OCI-LY7 (cell line): Measurements from ENCODE around the gene CUEDC1. TPM values are rescaled to one million over a fixed set of nuclear protein-coding genes. Genes with fewer than 3 reads are reported as not detected.

Experiments used
- BruUV-seq: library from RNA; stranded (reverse); fragments of 400-500 nt; replicated peaks from 2 replicates; lab custom pipeline; 2021; lab: Mats Ljungman, UMichigan
- CTCF ChIA-PET: fragments of 300-600 bp; sonication (Branson Sonifier 250); formaldehyde crosslinking; loops from one replicate; lab custom pipeline; 2022; ENCODE audit warnings: antibody characterized with exemption; ENCODE audit not compliant: unreplicated experiment; lab: Charles Lee
- POLR2A ChIA-PET: fragments of 300-600 bp; sonication (Branson Sonifier 250); formaldehyde crosslinking; loops from one replicate; lab custom pipeline; 2022; ENCODE audit warnings: antibody characterized with exemption; lab: Charles Lee
- DNase-seq: peaks from one replicate; pipeline ENCODE4 v3.0.0-alpha.2; 2015; ENCODE audit warnings: low spot score
- H2AFZ ChIP-seq: fragments of 200-600 bp; sonication (generic), shearing (Covaris generic); 2 replicates; pipeline ENCODE4 v1.6.1; 2014; ENCODE audit warnings: mild to moderate bottlenecking, antibody characterized with exemption, low read length, moderate library complexity
- H3K27ac ChIP-seq: fragments of 200-600 bp; sonication (generic); 2 replicates; pipeline ENCODE4 v1.5.1; 2014; ENCODE audit warnings: mixed run types, low read depth, mild to moderate bottlenecking, moderate library complexity, low read length, inconsistent platforms; ENCODE audit not compliant: poor library complexity, severe bottlenecking
- H3K36me3 ChIP-seq: fragments of 200-600 bp; sonication (generic); 2 replicates; pipeline ENCODE4 v1.6.1; 2014; ENCODE audit warnings: mild to moderate bottlenecking, antibody characterized with exemption, low read length, moderate library complexity, mixed read lengths; ENCODE audit not compliant: insufficient read depth
- H3K4me1 ChIP-seq: fragments of 200-600 bp; sonication (generic); 2 replicates; pipeline ENCODE4 v1.5.1; 2014; ENCODE audit warnings: mild to moderate bottlenecking, low read length; ENCODE audit not compliant: insufficient read depth, poor library complexity, severe bottlenecking
- H3K4me2 ChIP-seq: fragments of 200-600 bp; sonication (generic); 2 replicates; pipeline ENCODE4 v1.6.1; 2014; ENCODE audit warnings: mild to moderate bottlenecking, low read length
- H3K4me3 ChIP-seq: fragments of 200-600 bp; sonication (generic); 2 replicates; pipeline ENCODE4 v1.5.1; 2014; ENCODE audit warnings: mild to moderate bottlenecking, low read depth, low read length; ENCODE audit not compliant: poor library complexity, severe bottlenecking
- H3K79me2 ChIP-seq: fragments of 200-600 bp; sonication (generic); 2 replicates; pipeline ENCODE4 v1.6.1; 2016; ENCODE audit warnings: low read depth, mild to moderate bottlenecking, low read length, moderate library complexity, mixed read lengths; ENCODE audit not compliant: insufficient read depth
- H3K9me2 ChIP-seq: fragments of 200-600 bp; sonication (generic); 2 replicates; pipeline ENCODE4 v1.6.1; 2016; ENCODE audit warnings: mild to moderate bottlenecking, low read length, mixed read lengths; ENCODE audit not compliant: insufficient read depth
- H3K9me3 ChIP-seq: fragments of 200-600 bp; sonication (generic); 2 replicates; pipeline ENCODE4 v1.6.1; 2014; ENCODE audit warnings: mild to moderate bottlenecking, mixed run types, low read length, mixed read lengths
- H4K20me1 ChIP-seq: fragments of 200-600 bp; sonication (generic); 2 replicates; pipeline ENCODE4 v1.6.1; 2014; ENCODE audit warnings: mild to moderate bottlenecking, antibody characterized with exemption, low read length, moderate library complexity, mixed read lengths; ENCODE audit not compliant: insufficient read depth
- CTCF ChIP-seq: fragments of 200-600 bp; sonication (generic); conservative IDR thresholded peaks from 2 replicates; pipeline ENCODE4 v1.5.1; 2014; ENCODE audit warnings: mild to moderate bottlenecking, antibody characterized with exemption, low read length, moderate library complexity, mixed read lengths
- EZH2phosphoT487 ChIP-seq: fragments of 200-600 bp; sonication (generic); IDR thresholded peaks from 2 replicates; pipeline ENCODE4 v1.6.1; 2018; ENCODE audit warnings: low read depth, borderline replicate concordance, mild to moderate bottlenecking, mixed run types, antibody characterized with exemption, low read length, moderate library complexity, mixed read lengths
- intact Hi-C: fragments of 100-400 bp; cut with micrococcal nuclease; formaldehyde crosslinking; loops from one replicate; pipeline ENCODE4 v1.10.0; 2022; ENCODE audit not compliant: unreplicated experiment
- total RNA-seq, 2 experiments: library from RNA; depleted of rRNA in 1 of 2; stranded (reverse); fragments of >200 nt in 1 of 2; shearing (Covaris generic) in 1 of 2; gene quantifications; 2 replicates each; pipeline ENCODE4 v1.2.3, GENCODE V29; 2014 to 2022

The CUEDC1 gene
- total RNA-seq, 2 experiments from 2014 or later = 0.74 TPM; not detected in 1

GRCh38 chr17:57954397-57955182 lies 622 bp downstream of the CUEDC1 start:
- no peak for TF ChIP-seq EZH2phosphoT487
- no peak for TF ChIP-seq CTCF
- H3K36me3 ChIP-seq = no peaks in the 10 kb centered on the region
- DNase-seq = no peak
- peaks cover 30% of the 10 kb centered on the region for H3K4me1 ChIP-seq
- no peaks in the 10 kb centered on the region for H3K9me2 ChIP-seq
- BruUV-seq = no TSS peak
- H2AFZ ChIP-seq = no peak overlapping the region
- peak overlapping the region; percentile 23 for H3K4me3 ChIP-seq
- no peaks in the 10 kb centered on the region for H3K79me2 ChIP-seq
- CTCF ChIA-PET = no interaction called here
- peak overlapping the region; percentile 35; the same call in 1 of the 2 replicates for H3K4me2 ChIP-seq
- intact Hi-C loops = no loop called here
- POLR2A ChIA-PET = interaction anchor here (0.7 kb wide), 1 partner anchor 14 kb away, joined by 4 read pairs; no protein-coding TSS in a partner anchor
- H3K27ac ChIP-seq = no peak overlapping the region
- peaks cover 5% of the 10 kb centered on the region; the same call in 1 of the 2 replicates for H4K20me1 ChIP-seq
- H3K9me3 ChIP-seq = no peaks in the 10 kb centered on the region

GRCh38 chr17:57953705-57954396 lies 1.4 kb downstream of the CUEDC1 start:
- Histone ChIP-seq H3K9me2 (no peaks in the 10 kb centered on the region), H2AFZ (no peak overlapping the region), H3K4me1 (peaks cover 33% of the 10 kb centered on the region), H3K36me3 (no peaks in the 10 kb centered on the region), H3K27ac (no peak overlapping the region), H3K4me3 (no peak overlapping the region), H3K79me2 (no peaks in the 10 kb centered on the region), H3K4me2 (no peak overlapping the region), H3K9me3 (no peaks in the 10 kb centered on the region), H4K20me1 (peaks cover 5% of the 10 kb centered on the region; the same call in 1 of the 2 replicates)
- no peak for DNase-seq
- ChIA-PET POLR2A (interaction anchor here (0.5 to 0.7 kb wide), 2 partner anchors 11 to 14 kb away, joined by 3 to 4 read pairs; no protein-coding TSS in a partner anchor), CTCF (no interaction called here)
- BruUV-seq = no TSS peak
- intact Hi-C loops = no loop called here
- TF ChIP-seq CTCF = no peak
- TF ChIP-seq EZH2phosphoT487 = no peak
